ENCODE measurements around the gene SLC30A2.

The SLC30A2 gene

DNA sequence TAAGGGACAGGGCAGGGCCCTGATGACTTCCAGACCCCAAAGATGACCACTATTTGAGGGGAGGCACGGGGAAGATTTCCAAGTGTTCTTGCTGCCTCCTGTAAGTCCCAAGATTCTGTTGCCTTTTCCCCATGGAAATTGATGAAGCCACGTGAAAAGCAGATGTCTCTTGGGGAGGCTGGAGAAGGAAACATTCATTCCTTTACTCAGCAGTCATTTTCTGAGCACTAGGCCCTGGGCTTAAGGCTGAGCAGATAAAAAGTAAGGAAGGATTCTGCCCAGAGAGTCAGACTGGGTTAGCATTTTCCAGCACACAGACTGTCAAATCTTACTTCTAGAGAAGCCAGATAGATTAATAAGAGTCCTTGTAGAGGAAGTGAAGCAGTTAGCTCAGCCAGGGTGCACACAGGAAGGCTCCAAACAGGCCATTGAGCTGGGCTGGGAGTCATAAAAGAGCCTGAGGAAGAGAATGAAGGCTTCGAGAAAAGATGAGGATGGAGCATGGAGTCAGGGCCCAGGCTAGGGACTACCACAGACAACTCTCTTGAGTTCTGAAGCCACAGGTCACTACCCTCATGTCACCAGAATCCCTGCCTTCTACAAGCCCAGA lies 14.2 kb downstream of the SLC30A2 start:
- Histone ChIP-seq H3K9me3 (ENCODE audit: insufficient read depth, low read depth, low read length) (no peaks in the 10 kb centered on the region), H2BK120ac (ENCODE audit: insufficient read depth, low read length, poor library complexity) (no peak overlapping the region), H3K9ac (ENCODE audit: low read length) (no peak overlapping the region), H3K14ac (ENCODE audit: low read length) (no peak overlapping the region), H3K23ac (ENCODE audit: low read length) (no peak overlapping the region), H2AK5ac (ENCODE audit: low read length) (no peak overlapping the region), H3K4me2 (ENCODE audit: low read length) (no peak overlapping the region), H3K79me2 (ENCODE audit: control insufficient read depth, insufficient read depth, low read length, poor library complexity) (no peaks in the 10 kb centered on the region), H3K79me1 (ENCODE audit: low read length) (peaks cover 2% of the 10 kb centered on the region), H4K12ac (ENCODE audit: low read depth, low read length) (no peak overlapping the region), H3K4me3 (ENCODE audit: low read depth, low read length) (no peak overlapping the region), H2AFZ (ENCODE audit: insufficient read depth, low read length, poor library complexity) (no peak overlapping the region), H3K36me3 (ENCODE audit: control insufficient read depth in 1 of 2, insufficient read depth in 2 of 2, low read length in 2 of 2) (no peaks in the 10 kb centered on the region), H2BK5ac (ENCODE audit: low read depth, low read length, poor library complexity) (no peak overlapping the region), H3K4ac (ENCODE audit: low read depth, low read length) (no peak overlapping the region), H3K18ac (ENCODE audit: low read length) (no peak overlapping the region), H4K91ac (ENCODE audit: low read depth, low read length) (no peak overlapping the region), H3K27me3 (ENCODE audit: insufficient read depth, low read length) (no peaks in the 10 kb centered on the region), H4K8ac (ENCODE audit: low read depth, low read length) (no peak overlapping the region), H3K4me1 (ENCODE audit: control insufficient read depth in 1 of 2, insufficient read depth in 2 of 2, low read length in 2 of 2) (peaks cover 10 to 11% of the 10 kb centered on the region in 2 experiments), H2BK12ac (ENCODE audit: low read length) (no peak overlapping the region), H3K27ac (ENCODE audit: low read depth, low read length) (no peak overlapping the region)
- no CpG with 5 or more reads among the region's 3 CpGs for WGBS (ENCODE audit: extremely low coverage, insufficient coverage, insufficient read length)
- no peak for DNase-seq

DNA sequence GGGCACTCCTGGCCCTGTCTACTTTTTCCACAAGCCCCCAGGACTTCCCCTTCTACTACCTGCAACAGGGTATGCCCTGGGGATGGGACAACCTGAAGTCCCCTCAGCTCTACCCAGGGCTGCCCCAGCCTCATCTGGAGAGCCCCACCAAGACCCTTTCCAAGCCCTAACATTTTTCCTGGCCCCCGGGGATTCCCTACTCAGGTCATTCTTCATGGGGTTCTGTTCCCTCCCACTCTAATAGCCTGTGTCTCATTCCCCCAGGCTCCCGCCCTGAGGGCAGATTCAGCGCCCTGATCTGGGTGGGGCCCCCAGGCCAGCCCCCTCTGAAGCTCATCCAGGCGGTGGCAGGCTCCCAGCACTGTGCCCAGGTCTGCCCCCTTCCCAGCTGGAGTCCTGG lies 14.7 kb downstream of the SLC30A2 start:
- no peak overlapping the region for H3K4me2 ChIP-seq (ENCODE audit: low read length)
- H3K18ac ChIP-seq (ENCODE audit: low read length): no peak overlapping the region
- no peak overlapping the region for H3K23ac ChIP-seq (ENCODE audit: low read length)
- H2BK120ac ChIP-seq (ENCODE audit: insufficient read depth, low read length, poor library complexity): no peak overlapping the region
- H3K4me1 ChIP-seq (ENCODE audit: control insufficient read depth in 1 of 2, insufficient read depth in 2 of 2, low read length in 2 of 2): peaks cover 6 to 9% of the 10 kb centered on the region in 2 experiments
- no peak overlapping the region for H3K27ac ChIP-seq (ENCODE audit: low read depth, low read length)
- H3K4ac ChIP-seq (ENCODE audit: low read depth, low read length): no peak overlapping the region
- H3K79me1 ChIP-seq (ENCODE audit: low read length): peaks cover 2% of the 10 kb centered on the region
- WGBS (ENCODE audit: extremely low coverage, insufficient coverage, insufficient read length): no CpG with 5 or more reads among the region's 4 CpGs
- H2AK5ac ChIP-seq (ENCODE audit: low read length): no peak overlapping the region
- H4K91ac ChIP-seq (ENCODE audit: low read depth, low read length): no peak overlapping the region
- no peaks in the 10 kb centered on the region for H3K79me2 ChIP-seq (ENCODE audit: control insufficient read depth, insufficient read depth, low read length, poor library complexity)
- H3K9ac ChIP-seq (ENCODE audit: low read length): no peak overlapping the region
- no peak overlapping the region for H2BK5ac ChIP-seq (ENCODE audit: low read depth, low read length, poor library complexity)
- no peak overlapping the region for H4K8ac ChIP-seq (ENCODE audit: low read depth, low read length)
- H2AFZ ChIP-seq (ENCODE audit: insufficient read depth, low read length, poor library complexity): no peak overlapping the region
- DNase-seq: no peak
- H3K14ac ChIP-seq (ENCODE audit: low read length): no peak overlapping the region
- H3K9me3 ChIP-seq (ENCODE audit: insufficient read depth, low read depth, low read length): no peaks in the 10 kb centered on the region
- H4K12ac ChIP-seq (ENCODE audit: low read depth, low read length): no peak overlapping the region
- H2BK12ac ChIP-seq (ENCODE audit: low read length): no peak overlapping the region
- no peaks in the 10 kb centered on the region for H3K27me3 ChIP-seq (ENCODE audit: insufficient read depth, low read length)
- H3K4me3 ChIP-seq (ENCODE audit: low read depth, low read length): no peak overlapping the region
- H3K36me3 ChIP-seq (ENCODE audit: control insufficient read depth in 1 of 2, insufficient read depth in 2 of 2, low read length in 2 of 2): no peaks in the 10 kb centered on the region

DNA sequence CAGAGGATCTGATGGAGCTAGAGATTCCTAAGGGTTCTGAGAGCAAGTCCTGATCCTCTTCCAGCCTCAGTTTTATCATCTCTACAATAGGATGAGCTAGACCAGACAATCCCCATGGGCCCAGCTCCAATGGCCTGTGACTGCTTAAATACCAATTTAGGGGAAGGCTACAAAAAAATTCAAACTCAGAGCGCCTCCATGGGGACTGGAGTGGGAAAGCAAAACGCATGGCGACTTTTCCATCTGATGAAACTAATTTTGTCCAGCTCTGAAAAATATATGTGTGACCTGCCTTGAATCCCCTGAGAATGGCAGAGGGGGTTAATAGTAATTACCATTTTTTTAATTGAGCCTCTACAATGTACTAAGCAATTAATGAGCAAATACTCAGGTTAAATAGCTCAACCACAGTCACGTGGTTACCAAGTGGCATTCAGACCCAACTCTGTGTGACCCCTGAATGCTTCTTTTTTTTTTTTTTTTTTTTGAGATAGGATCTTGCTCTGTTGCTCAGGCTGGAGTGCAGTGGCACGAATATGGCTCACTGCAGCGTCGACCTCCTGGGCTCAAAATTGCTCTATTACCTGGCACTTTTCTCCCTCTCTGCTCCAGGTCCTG lies 15.9 kb downstream of the SLC30A2 start:
- Histone ChIP-seq H3K79me1 (ENCODE audit: low read length) (no peaks in the 10 kb centered on the region), H3K18ac (ENCODE audit: low read length) (no peak overlapping the region), H2AFZ (ENCODE audit: insufficient read depth, low read length, poor library complexity) (no peak overlapping the region), H4K91ac (ENCODE audit: low read depth, low read length) (no peak overlapping the region), H3K27ac (ENCODE audit: low read depth, low read length) (no peak overlapping the region), H3K4me1 (ENCODE audit: control insufficient read depth in 1 of 2, insufficient read depth in 2 of 2, low read length in 2 of 2) (peaks cover 4 to 7% of the 10 kb centered on the region in 2 experiments), H4K12ac (ENCODE audit: low read depth, low read length) (no peak overlapping the region), H3K79me2 (ENCODE audit: control insufficient read depth, insufficient read depth, low read length, poor library complexity) (no peaks in the 10 kb centered on the region), H3K9ac (ENCODE audit: low read length) (no peak overlapping the region), H4K8ac (ENCODE audit: low read depth, low read length) (no peak overlapping the region), H3K27me3 (ENCODE audit: insufficient read depth, low read length) (no peaks in the 10 kb centered on the region), H3K4me2 (ENCODE audit: low read length) (no peak overlapping the region), H3K9me3 (ENCODE audit: insufficient read depth, low read depth, low read length) (no peaks in the 10 kb centered on the region), H3K36me3 (ENCODE audit: control insufficient read depth in 1 of 2, insufficient read depth in 2 of 2, low read length in 2 of 2) (no peaks in the 10 kb centered on the region), H2BK12ac (ENCODE audit: low read length) (no peak overlapping the region), H2BK120ac (ENCODE audit: insufficient read depth, low read length, poor library complexity) (no peak overlapping the region), H2BK5ac (ENCODE audit: low read depth, low read length, poor library complexity) (no peak overlapping the region), H3K4ac (ENCODE audit: low read depth, low read length) (no peak overlapping the region), H3K4me3 (ENCODE audit: low read depth, low read length) (no peak overlapping the region), H2AK5ac (ENCODE audit: low read length) (no peak overlapping the region), H3K23ac (ENCODE audit: low read length) (no peak overlapping the region), H3K14ac (ENCODE audit: low read length) (no peak overlapping the region)
- WGBS (ENCODE audit: extremely low coverage, insufficient coverage, insufficient read length): no CpG with 5 or more reads among the region's 7 CpGs
- DNase-seq: peak in 1 of 2 donors; percentile 32

DNA sequence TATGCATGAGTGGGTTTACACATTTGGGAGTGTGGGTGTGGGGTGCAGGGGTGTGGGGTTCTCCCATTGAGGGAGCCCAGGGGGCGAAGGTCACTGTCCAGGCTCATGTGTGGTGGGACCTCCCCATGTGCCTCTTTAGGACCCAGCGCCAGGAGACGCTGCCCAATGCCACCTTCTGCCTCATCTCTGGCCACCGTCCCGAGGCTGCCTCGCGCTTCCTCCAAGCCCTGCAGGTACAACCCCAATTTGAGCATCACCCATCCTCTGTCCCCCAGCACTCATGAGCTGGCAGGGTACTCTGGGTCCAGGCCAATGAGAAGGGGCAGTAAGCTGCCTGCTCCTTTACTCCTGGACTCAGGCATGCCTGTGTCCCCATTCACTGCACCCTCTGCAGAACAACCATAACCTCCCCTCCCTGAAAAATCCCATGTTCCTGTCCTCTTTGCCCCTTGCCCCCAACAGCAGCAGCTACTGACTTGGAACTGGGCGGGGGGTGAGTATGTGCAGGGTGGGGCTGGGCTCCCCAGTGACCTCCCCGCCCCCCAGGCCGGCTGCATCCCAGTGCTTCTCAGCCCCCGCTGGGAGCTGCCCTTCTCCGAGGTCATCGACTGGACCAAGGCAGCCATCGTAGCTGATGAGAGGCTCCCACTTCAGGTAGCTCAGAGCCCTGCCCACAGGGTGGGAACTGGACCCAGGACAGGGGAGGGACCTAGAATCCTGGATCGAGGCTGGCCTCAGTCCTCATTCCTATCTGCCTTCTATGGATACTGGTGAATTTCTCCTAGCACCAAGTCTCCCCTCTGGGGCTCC lies 16.7 kb downstream of the SLC30A2 start:
- Histone ChIP-seq H3K79me1 (ENCODE audit: low read length) (no peaks in the 10 kb centered on the region), H3K4me3 (ENCODE audit: low read depth, low read length) (no peak overlapping the region), H4K12ac (ENCODE audit: low read depth, low read length) (no peak overlapping the region), H3K4me1 (ENCODE audit: control insufficient read depth in 1 of 2, insufficient read depth in 2 of 2, low read length in 2 of 2) (peaks cover 0 to 3% of the 10 kb centered on the region in 2 experiments), H2BK120ac (ENCODE audit: insufficient read depth, low read length, poor library complexity) (no peak overlapping the region), H3K27ac (ENCODE audit: low read depth, low read length) (no peak overlapping the region), H3K23ac (ENCODE audit: low read length) (no peak overlapping the region), H3K14ac (ENCODE audit: low read length) (no peak overlapping the region), H3K27me3 (ENCODE audit: insufficient read depth, low read length) (no peaks in the 10 kb centered on the region), H3K18ac (ENCODE audit: low read length) (no peak overlapping the region), H2BK12ac (ENCODE audit: low read length) (no peak overlapping the region), H3K9me3 (ENCODE audit: insufficient read depth, low read depth, low read length) (no peaks in the 10 kb centered on the region), H3K79me2 (ENCODE audit: control insufficient read depth, insufficient read depth, low read length, poor library complexity) (no peaks in the 10 kb centered on the region), H4K91ac (ENCODE audit: low read depth, low read length) (no peak overlapping the region), H4K8ac (ENCODE audit: low read depth, low read length) (no peak overlapping the region), H2BK5ac (ENCODE audit: low read depth, low read length, poor library complexity) (no peak overlapping the region), H3K36me3 (ENCODE audit: control insufficient read depth in 1 of 2, insufficient read depth in 2 of 2, low read length in 2 of 2) (no peaks in the 10 kb centered on the region), H3K9ac (ENCODE audit: low read length) (peak overlapping the region; percentile 39), H2AK5ac (ENCODE audit: low read length) (no peak overlapping the region), H3K4me2 (ENCODE audit: low read length) (no peak overlapping the region), H2AFZ (ENCODE audit: insufficient read depth, low read length, poor library complexity) (no peak overlapping the region), H3K4ac (ENCODE audit: low read depth, low read length) (no peak overlapping the region)
- WGBS (ENCODE audit: extremely low coverage, insufficient coverage, insufficient read length): no CpG with 5 or more reads among the region's 15 CpGs
- DNase-seq: no peak
